ENCODE results near the gene SDSL.

The SDSL gene

DNA sequence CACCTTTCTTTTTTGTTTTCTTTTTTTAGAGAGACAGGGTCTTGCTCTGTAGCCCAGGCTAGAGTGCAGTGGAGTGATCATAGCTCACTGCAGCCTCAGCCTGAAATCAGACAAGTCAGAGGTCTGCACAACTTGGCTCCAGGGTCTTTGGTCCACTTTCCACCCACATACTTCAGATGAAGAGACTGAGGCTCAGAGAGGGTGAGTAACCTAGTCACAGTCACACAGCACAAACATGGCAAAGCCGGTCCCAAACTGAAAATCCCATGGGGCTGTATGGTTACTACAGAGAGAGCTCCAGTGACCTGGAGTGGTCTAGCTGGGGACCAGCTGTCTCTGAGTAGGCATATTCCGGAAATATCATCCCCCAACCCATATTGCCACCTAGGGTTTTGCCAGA lies 30.3 kb downstream of the SDSL start:
- DNase-seq: no peak

GRCh38 chr12:113453330-113453729 lies 31.1 kb downstream of the SDSL start:
- no peak for DNase-seq

DNA sequence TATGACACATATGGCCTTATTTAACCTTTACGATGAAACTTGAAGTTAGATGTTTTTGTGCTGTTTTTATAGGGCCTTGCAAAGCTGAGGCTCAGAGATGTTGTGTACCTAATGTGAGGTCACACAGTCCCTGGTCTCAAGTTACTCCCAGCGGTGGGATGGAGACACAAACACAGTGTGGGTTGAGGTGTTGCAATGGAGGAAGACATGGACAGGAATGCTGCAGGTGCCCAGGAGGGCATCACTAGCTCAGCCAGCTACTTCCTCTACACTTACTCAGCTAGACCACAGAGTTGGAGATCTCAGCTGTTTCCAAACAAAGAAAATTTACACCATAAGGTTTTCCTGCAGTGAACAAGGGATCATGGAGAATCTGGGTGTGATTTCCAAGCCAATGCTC lies 34.0 kb downstream of the SDSL start:
- DNase-seq: no peak

- peak; percentile 38 for DNase-seq
Observed at GRCh38 chr12:113456761-113457160, 34.6 kb downstream of the SDSL start.

DNA sequence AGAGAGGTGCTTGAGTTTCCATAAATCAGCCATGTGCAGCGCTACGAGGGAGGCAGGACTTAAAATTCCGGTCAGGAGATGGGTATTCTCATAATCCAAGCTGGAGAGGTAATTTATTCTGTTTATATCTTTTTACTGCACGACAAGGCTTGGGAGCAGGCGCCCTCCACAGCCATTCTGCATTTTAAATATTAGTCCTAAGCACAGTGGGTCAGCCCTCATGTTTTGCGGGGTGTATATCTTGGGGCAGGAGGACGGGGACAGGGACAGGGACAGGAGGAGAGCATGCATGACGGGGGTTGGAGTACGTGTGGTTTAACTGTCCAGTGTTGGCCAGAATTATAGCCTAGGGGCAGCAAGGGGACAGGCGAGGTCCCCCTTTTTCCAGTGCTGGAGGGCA lies 35.0 kb downstream of the SDSL start:
- no peak for DNase-seq

DNA sequence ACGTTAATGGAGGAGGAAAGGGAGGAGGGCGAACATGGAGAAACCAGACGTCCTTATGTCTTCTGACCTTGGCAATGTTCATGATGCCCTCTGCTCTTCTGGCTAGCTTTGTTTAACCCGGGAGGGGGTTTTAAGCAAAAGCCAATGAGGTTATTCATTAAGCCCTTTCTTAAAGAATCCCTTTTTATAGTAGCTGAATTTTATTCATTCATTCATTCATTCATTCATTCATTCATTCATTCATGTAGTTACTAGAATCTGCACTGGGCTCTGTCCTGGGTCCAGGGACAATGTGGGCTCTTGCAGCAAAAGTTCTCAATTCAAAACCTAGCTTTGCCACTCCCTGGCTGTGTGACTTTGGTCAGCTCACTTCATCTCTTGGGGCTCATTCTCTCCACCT lies 35.5 kb downstream of the SDSL start:
- DNase-seq: no peak

GRCh38 chr12:113459981-113460380 lies 37.8 kb downstream of the SDSL start:
- DNase-seq: no peak

DNA sequence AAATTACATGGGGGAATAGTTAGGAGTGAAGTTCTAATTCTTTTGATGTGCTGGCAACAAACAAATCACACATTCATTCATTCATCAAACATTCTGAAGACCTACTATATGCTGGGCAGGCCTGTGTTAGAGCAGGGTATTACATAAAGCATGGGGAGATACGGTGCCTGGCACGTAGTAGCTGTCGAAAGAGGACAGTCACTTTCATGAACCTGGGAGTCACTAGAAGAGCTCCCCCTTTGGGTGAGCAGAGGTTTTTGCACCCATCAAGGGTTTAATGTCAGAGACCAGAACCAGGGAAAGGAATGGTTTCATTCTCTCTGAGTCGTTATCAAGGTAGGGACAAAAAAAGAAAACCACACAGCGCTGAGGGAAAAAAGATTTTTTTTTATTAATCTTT lies 39.5 kb downstream of the SDSL start:
- no peak for DNase-seq

GRCh38 chr12:113462117-113462774 lies 40.1 kb downstream of the SDSL start:
- DNase-seq: peak; percentile 70

DNA sequence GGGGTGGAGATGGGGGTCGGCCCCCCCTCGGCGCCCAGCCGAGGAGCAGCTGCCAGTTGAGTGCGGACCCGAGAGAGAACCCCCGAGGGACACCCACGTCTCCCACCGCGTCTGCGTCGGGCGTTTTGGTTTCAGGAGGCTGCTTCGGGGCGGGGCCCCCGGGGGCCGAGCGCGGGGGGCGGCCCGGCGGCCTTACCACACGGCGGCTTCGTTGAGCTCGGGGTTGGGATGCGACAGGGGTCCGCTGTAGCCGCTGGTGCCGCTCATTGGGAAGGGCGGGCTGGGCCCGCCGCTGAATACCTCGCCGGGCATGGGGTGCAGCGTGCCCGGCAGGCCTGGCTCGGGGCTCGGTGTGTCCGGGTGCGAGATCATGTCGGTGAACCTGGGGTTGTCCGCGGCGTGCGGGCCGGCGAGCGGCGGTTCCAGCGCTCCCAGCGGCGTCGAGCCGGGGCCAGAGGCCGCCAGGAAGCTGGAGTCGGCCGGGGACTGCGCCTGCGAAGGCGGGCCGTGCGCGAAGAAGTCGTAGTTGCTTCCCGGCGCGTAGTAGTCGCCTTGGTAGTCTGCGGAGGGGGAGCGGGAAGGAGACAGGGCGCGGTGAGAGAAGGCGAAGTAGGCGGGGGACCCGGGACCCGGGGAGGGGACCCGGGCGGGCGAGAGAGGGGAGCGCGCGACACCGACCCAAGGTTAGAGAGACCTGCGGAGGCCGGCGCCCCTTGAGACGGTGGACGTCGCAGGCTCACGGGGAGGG lies 41.0 kb downstream of the SDSL start:
- no peak for DNase-seq

GRCh38 chr12:113463746-113464451 lies 41.7 kb downstream of the SDSL start:
- DNase-seq: no peak

DNA sequence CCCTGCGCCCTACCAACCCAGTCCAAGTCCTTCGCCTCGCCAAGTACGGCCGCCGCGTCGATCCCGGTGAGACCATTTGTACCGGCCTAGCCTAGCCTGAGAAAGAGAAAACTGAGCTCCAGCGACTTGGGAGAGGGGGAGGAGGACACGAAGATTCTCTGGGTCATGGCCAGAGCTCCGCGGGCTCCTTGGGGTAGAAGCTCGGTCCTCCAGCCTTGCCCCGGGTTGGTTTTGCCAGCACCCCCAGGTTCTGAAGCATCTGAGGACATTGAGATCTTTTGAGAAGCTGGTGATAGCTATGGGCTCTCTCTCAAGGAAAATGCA lies 42.2 kb downstream of the SDSL start:
- DNase-seq: no peak

- no peak for DNase-seq
Observed at GRCh38 chr12:113464852-113465719, 42.9 kb downstream of the SDSL start.

- DNase-seq: no peak
Observed at GRCh38 chr12:113465808-113466453, 43.8 kb downstream of the SDSL start.

DNA sequence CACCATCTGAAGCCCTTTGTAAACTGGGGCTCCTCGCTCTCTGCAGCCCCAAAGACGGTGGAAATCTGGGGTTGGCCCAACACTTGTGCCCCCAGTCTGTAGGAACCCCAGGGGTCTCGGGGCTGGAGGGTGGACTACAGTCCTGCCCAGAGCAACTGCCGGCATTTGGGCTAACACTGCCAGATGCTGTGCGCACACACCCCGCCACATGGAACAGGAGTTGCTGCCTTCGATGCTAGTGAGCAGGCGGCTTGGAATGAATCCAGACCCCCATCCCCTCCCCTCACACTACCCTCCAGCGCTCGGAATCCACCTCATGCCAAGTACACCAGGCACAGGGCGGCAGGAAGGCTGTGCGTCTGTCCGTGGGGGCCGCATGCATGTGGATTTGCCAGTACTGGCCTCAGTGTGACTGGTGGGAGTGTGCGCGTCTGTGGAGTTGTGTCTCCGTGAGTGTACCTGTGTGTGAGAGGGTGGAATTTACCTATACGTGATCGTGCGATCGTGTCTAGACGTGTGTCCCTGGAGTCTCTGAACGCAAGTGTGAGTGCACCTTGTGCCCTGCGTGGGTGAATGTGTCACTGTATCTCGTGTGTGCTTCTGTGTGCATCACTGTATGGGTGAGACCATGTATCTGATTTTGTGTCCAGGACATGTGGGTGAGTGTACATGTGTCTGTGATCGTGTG lies 44.4 kb downstream of the SDSL start:
- DNase-seq: peak; percentile 65

- peak; percentile 26 for DNase-seq
Observed at GRCh38 chr12:113467142-113467501, 44.9 kb downstream of the SDSL start.

DNA sequence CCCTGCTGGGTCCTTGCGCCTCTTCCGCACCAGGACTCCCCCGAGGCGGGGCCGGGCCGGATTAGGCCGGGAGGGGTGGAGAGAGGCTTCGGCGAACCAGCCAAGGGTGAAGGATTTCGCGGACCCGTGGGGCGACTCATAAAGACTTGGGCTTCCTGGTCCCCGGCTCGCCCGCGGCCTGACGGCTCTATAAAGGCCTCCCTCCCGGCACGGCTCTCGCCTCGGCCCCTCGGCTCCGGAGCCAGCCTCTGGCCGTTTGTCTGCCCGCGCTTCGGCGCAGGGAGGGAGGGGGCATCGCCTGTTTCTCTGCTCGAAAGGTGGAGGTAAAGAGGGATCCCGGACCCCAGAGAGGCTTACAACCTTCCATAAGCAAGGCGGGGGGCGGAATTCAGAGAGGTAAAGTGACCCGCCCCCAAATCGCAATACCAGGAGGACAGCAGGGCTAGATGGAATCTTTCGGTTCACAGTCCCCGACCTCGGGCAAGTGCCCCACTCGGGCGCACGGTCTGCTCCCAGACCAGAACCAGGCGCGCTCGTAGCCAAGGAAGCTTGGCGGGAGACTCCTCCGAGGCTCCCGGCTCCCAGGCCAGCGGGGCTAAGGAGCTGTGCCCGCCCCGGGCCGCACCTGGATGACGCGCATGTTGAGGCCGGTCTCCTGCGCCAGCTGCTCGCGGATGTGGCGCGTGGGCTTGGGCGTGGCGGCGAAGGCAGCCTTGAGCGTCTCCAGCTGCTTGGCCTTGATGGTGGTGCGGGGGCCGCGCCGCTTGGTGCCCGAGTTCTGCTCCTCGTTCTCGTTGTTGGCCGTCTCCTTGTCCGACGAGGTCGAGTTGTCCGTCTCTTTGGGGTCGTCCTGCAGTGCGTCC lies 45.6 kb downstream of the SDSL start:
- DNase-seq: no peak

GRCh38 chr12:113468365-113469223 lies 46.4 kb downstream of the SDSL start:
- DNase-seq: no peak

- DNase-seq: no peak
Observed at GRCh38 chr12:113469224-113469948, 47.2 kb downstream of the SDSL start.

Measured in NCI-H1105 (cell line).